ENCODE results near the gene ATAD3C. TPM values are rescaled to one million over a fixed set of nuclear protein-coding genes. Genes with fewer than 3 reads are reported as not detected.
A peak's percentile ranks its signal among the peaks of the same experiment; 100 is the strongest.
"Not testable (repeated sequence)": the region's sequence is repeated elsewhere in the genome, so short reads cannot be mapped to it uniquely, and the experiment has no call there.

The ATAD3C gene
- total RNA-seq, 1 experiment from 2014 or later = not detected

DNA sequence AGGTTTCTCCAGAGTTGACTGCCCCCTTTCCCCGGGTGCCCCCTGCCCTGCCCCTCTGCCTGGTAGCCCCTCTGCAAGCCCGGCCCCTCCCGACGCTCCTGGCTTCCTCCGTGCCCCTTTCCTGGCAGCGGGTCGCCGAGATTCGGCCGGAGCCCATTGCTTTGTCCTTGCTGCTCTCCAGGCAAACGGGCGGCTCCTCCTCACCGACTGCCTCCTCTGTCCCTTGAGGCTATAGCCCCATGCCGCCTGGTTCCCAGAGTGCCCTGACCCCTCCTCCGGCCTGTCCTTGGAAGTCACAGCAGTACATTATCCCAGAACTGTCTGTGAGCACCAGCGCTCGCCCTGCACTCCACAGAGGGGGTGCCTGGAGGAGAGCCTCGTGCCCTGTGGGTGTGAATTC is 64.2 kb downstream of the ATAD3C start:
- H3K9me2 ChIP-seq (replicated peaks; ENCODE audit: insufficient read depth, low read length) = not testable (repeated sequence)

DNA sequence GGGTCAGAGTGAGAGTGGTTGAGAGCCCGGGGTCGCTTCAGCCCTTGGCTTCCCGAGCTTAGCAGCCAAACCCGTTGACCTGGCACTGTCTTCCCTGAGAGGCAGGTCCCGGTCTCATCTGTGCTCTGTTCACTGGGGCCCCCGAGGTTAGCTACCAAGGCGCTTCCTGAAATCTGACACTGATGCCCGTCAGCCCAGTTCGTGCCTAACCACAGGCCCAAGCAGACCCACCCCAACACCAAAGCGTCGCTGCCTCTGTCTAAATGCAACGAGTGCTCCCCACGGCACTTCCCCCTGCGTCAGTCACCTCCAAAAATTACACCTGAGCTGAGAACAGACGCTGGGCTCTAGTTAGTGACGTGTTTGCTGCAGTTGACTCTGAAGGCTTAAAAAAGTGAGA is 64.9 kb downstream of the ATAD3C start:
- H3K36me3 ChIP-seq (ENCODE audit: insufficient read depth, low read length); H3K27ac ChIP-seq (ENCODE audit: low read length); H3K4me3 ChIP-seq (ENCODE audit: low read length); H4K20me1 ChIP-seq (ENCODE audit: insufficient read depth, low read depth, low read length); H3K9me2 ChIP-seq (replicated peaks; ENCODE audit: insufficient read depth, low read length); H3K27me3 ChIP-seq (ENCODE audit: low read length); H3K4me2 ChIP-seq (ENCODE audit: low read depth, low read length, poor library complexity, severe bottlenecking); H3K9me3 ChIP-seq (ENCODE audit: low read length); H2AFZ ChIP-seq (ENCODE audit: low read length); DNase-seq; H3K9ac ChIP-seq (ENCODE audit: low read length): not testable (repeated sequence)
- peaks cover 25% of the 10 kb centered on the region for H3K79me2 ChIP-seq (ENCODE audit: low read length)
- H3K4me1 ChIP-seq (ENCODE audit: low read length) = peaks cover 14% of the 10 kb centered on the region

More for the DNA sequence above, 64.2 kb downstream of the ATAD3C start:
- Histone ChIP-seq H3K4me3 (ENCODE audit: low read length) (peak overlapping the region; percentile 57; the same call in 1 of the 2 replicates), H3K79me2 (ENCODE audit: low read length) (peaks cover 25% of the 10 kb centered on the region), H3K4me1 (ENCODE audit: low read length) (peaks cover 14% of the 10 kb centered on the region), H3K9ac (ENCODE audit: low read length) (peak overlapping the region; percentile 49), H3K4me2 (ENCODE audit: low read depth, low read length, poor library complexity, severe bottlenecking) (peak overlapping the region; percentile 42)
- DNase-seq; H3K27ac ChIP-seq (ENCODE audit: low read length); H3K9me3 ChIP-seq (ENCODE audit: low read length); H3K36me3 ChIP-seq (ENCODE audit: insufficient read depth, low read length); H3K27me3 ChIP-seq (ENCODE audit: low read length); H2AFZ ChIP-seq (ENCODE audit: low read length); H4K20me1 ChIP-seq (ENCODE audit: insufficient read depth, low read depth, low read length): not testable (repeated sequence)

DNA sequence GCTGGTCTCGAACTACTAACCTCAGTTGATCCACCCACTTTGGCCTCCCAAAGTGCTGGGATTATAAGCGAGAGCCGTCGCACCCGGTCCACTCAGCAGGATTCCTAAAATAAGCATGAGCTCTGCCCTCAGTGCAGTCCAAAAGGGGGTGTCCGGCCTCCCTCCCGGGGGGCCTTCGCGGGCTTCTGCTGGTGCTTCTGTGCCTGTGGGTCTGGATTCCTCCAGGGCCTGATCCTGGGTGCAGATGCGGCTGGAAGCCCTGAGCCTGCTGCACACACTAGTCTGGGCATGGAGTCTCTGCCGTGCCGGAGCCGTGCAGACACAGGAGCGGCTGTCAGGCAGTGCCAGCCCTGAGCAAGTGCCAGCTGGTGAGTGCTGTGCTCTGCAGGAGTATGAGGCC is 67.4 kb downstream of the ATAD3C start:
- H3K36me3 ChIP-seq (ENCODE audit: insufficient read depth, low read length) = not testable (repeated sequence)

DNA sequence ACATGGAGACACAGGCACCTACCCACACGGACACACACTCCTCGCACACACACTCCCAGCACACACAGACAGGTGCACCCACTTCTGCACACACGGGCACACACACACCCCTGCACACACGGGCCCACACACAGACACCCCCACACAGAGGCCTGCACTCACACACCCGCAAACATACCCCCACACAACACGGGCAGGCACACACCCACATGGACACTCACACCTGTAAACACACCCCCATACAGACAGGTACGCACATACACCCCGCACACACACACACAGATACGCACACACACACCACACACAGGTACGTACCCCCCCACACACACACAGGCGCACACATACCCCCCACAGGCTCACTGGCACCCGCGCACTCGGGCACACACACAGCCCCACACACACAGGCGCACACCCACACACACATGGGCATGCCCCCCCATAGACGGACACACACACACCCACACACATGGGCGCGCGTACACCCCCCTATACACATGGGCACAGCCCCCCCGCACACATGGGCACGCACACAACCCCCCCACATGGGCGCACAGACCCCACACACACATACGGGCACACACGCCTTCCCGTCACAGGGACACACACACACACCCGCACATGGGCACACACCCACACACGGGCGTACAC is 68.6 kb downstream of the ATAD3C start:
- peaks cover 6% of the 10 kb centered on the region for H3K4me1 ChIP-seq (ENCODE audit: low read length)
- H4K20me1 ChIP-seq (ENCODE audit: insufficient read depth, low read depth, low read length) = 0 out of 2 replicates have a peak, but pooled peaks cover 3% of the 10 kb centered on the region
- H3K27me3 ChIP-seq (ENCODE audit: low read length) = no peaks in the 10 kb centered on the region
- no peak overlapping the region for H2AFZ ChIP-seq (ENCODE audit: low read length)
- no peak overlapping the region for H3K4me3 ChIP-seq (ENCODE audit: low read length)
- no peaks in the 10 kb centered on the region for H3K9me3 ChIP-seq (ENCODE audit: low read length)
- no peak for DNase-seq
- no peaks in the 10 kb centered on the region for H3K9me2 ChIP-seq (replicated peaks; ENCODE audit: insufficient read depth, low read length)
- no peaks in the 10 kb centered on the region; the same call in 1 of the 2 replicates for H3K36me3 ChIP-seq (ENCODE audit: insufficient read depth, low read length)
- no peak overlapping the region for H3K27ac ChIP-seq (ENCODE audit: low read length)
- H3K79me2 ChIP-seq (ENCODE audit: low read length) = peaks cover 18% of the 10 kb centered on the region
- no peak overlapping the region for H3K9ac ChIP-seq (ENCODE audit: low read length)
- no peak overlapping the region for H3K4me2 ChIP-seq (ENCODE audit: low read depth, low read length, poor library complexity, severe bottlenecking)

More for the DNA sequence above, 67.4 kb downstream of the ATAD3C start:
- not testable (repeated sequence) for H2AFZ ChIP-seq (ENCODE audit: low read length); H4K20me1 ChIP-seq (ENCODE audit: insufficient read depth, low read depth, low read length); H3K4me2 ChIP-seq (ENCODE audit: low read depth, low read length, poor library complexity, severe bottlenecking); H3K9me2 ChIP-seq (replicated peaks; ENCODE audit: insufficient read depth, low read length); H3K27me3 ChIP-seq (ENCODE audit: low read length); H3K9me3 ChIP-seq (ENCODE audit: low read length); H3K9ac ChIP-seq (ENCODE audit: low read length); DNase-seq; H3K4me1 ChIP-seq (ENCODE audit: low read length); H3K4me3 ChIP-seq (ENCODE audit: low read length); H3K27ac ChIP-seq (ENCODE audit: low read length)
- peaks cover 21% of the 10 kb centered on the region for H3K79me2 ChIP-seq (ENCODE audit: low read length)

DNA sequence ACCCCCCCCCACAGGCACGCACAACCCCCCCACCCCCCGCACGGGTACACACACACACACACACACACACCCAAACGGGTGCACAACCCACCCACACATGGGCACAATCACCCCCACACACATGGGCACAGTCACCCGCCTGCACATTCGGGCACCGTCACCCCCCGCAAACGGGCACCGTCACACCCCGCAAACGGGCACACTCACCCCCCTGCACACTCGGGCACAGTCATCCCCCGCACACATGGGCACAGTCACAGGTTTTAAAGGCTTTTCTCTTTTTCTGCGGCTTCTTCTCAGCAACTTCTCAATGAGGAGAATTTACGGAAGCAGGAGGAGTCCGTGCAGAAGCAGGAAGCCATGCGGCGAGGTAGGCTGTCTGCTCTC is 69.1 kb downstream of the ATAD3C start:
- not testable (repeated sequence) for H3K27ac ChIP-seq (ENCODE audit: low read length); H3K9ac ChIP-seq (ENCODE audit: low read length); H3K4me2 ChIP-seq (ENCODE audit: low read depth, low read length, poor library complexity, severe bottlenecking); H3K9me3 ChIP-seq (ENCODE audit: low read length); H3K4me3 ChIP-seq (ENCODE audit: low read length); H2AFZ ChIP-seq (ENCODE audit: low read length); H3K9me2 ChIP-seq (replicated peaks; ENCODE audit: insufficient read depth, low read length); DNase-seq; H3K4me1 ChIP-seq (ENCODE audit: low read length); H3K27me3 ChIP-seq (ENCODE audit: low read length); H3K36me3 ChIP-seq (ENCODE audit: insufficient read depth, low read length); H4K20me1 ChIP-seq (ENCODE audit: insufficient read depth, low read depth, low read length)
- H3K79me2 ChIP-seq (ENCODE audit: low read length) = peaks cover 14% of the 10 kb centered on the region

Other genes starting within 250 kb of the ATAD3C start
- gene TNFRSF18, start 243.1 kb upstream of the ATAD3C start, total RNA-seq (2014; rRNA removed; shearing (Covaris generic); ENCODE audit: low replicate concordance) = 0.30 and 0.90 TPM in 2 replicates
- not detected in 2 replicates for gene TNFRSF4, start 235.5 kb upstream of the ATAD3C start, total RNA-seq (2014; rRNA removed; shearing (Covaris generic); ENCODE audit: low replicate concordance)
- gene SDF4, start 217.7 kb upstream of the ATAD3C start, total RNA-seq (2014; rRNA removed; shearing (Covaris generic); ENCODE audit: low replicate concordance) = 25.6 and 42.0 TPM in 2 replicates
- 8.6 and 17.7 TPM in 2 replicates for gene B3GALT6, start 217.5 kb upstream of the ATAD3C start, total RNA-seq (2014; rRNA removed; shearing (Covaris generic); ENCODE audit: low replicate concordance)
- 2.2 and 2.5 TPM in 2 replicates for gene C1QTNF12, start 203.0 kb upstream of the ATAD3C start, total RNA-seq (2014; rRNA removed; shearing (Covaris generic); ENCODE audit: low replicate concordance)
- gene UBE2J2, start 175.8 kb upstream of the ATAD3C start, total RNA-seq (2014; rRNA removed; shearing (Covaris generic); ENCODE audit: low replicate concordance) = 46.1 and 59.3 TPM in 2 replicates
- 1.2 and 1.4 TPM in 2 replicates for gene SCNN1D, start 169.3 kb upstream of the ATAD3C start, total RNA-seq (2014; rRNA removed; shearing (Covaris generic); ENCODE audit: low replicate concordance)
- 28.1 and 94.6 TPM in 2 replicates for gene ACAP3, start 141.8 kb upstream of the ATAD3C start, total RNA-seq (2014; rRNA removed; shearing (Covaris generic); ENCODE audit: low replicate concordance)
- 14.9 and 45.1 TPM in 2 replicates for gene PUSL1, start 141.1 kb upstream of the ATAD3C start, total RNA-seq (2014; rRNA removed; shearing (Covaris generic); ENCODE audit: low replicate concordance)
- gene INTS11, start 125.0 kb upstream of the ATAD3C start, total RNA-seq (2014; rRNA removed; shearing (Covaris generic); ENCODE audit: low replicate concordance) = 69.8 and 168 TPM in 2 replicates
- 35.0 and 74.7 TPM in 2 replicates for gene CPTP, start 124.9 kb upstream of the ATAD3C start, total RNA-seq (2014; rRNA removed; shearing (Covaris generic); ENCODE audit: low replicate concordance)
- 49.2 and 82.6 TPM in 2 replicates for gene TAS1R3, start 118.4 kb upstream of the ATAD3C start, total RNA-seq (2014; rRNA removed; shearing (Covaris generic); ENCODE audit: low replicate concordance)
- gene DVL1, start 100.3 kb upstream of the ATAD3C start, total RNA-seq (2014; rRNA removed; shearing (Covaris generic); ENCODE audit: low replicate concordance) = 36.0 and 104 TPM in 2 replicates
- not detected in 2 replicates for gene MXRA8, start 91.1 kb upstream of the ATAD3C start, total RNA-seq (2014; rRNA removed; shearing (Covaris generic); ENCODE audit: low replicate concordance)
- gene AURKAIP1, start 74.5 kb upstream of the ATAD3C start, total RNA-seq (2014; rRNA removed; shearing (Covaris generic); ENCODE audit: low replicate concordance) = 49.1 and 150 TPM in 2 replicates
- gene CCNL2, start 50.4 kb upstream of the ATAD3C start, total RNA-seq (2014; rRNA removed; shearing (Covaris generic); ENCODE audit: low replicate concordance) = 97.9 and 152 TPM in 2 replicates
- 136 and 151 TPM in 2 replicates for gene MRPL20, start 42.4 kb upstream of the ATAD3C start, total RNA-seq (2014; rRNA removed; shearing (Covaris generic); ENCODE audit: low replicate concordance)
- not detected in 2 replicates for gene ANKRD65, start 28.4 kb upstream of the ATAD3C start, total RNA-seq (2014; rRNA removed; shearing (Covaris generic); ENCODE audit: low replicate concordance)
- not detected in 2 replicates for gene VWA1, start 14.0 kb upstream of the ATAD3C start, total RNA-seq (2014; rRNA removed; shearing (Covaris generic); ENCODE audit: low replicate concordance)
- 13.9 and 37.2 TPM in 2 replicates for gene ATAD3B, start 22.1 kb downstream of the ATAD3C start, total RNA-seq (2014; rRNA removed; shearing (Covaris generic); ENCODE audit: low replicate concordance)
- gene ATAD3A, start 62.5 kb downstream of the ATAD3C start, total RNA-seq (2014; rRNA removed; shearing (Covaris generic); ENCODE audit: low replicate concordance) = 12.5 and 52.1 TPM in 2 replicates
- 2.6 TPM in 1 of 2 replicates, not detected in the other for gene TMEM240, start 90.9 kb downstream of the ATAD3C start, total RNA-seq (2014; rRNA removed; shearing (Covaris generic); ENCODE audit: low replicate concordance)
- 70.9 and 80.6 TPM in 2 replicates for gene SSU72, start 125.2 kb downstream of the ATAD3C start, total RNA-seq (2014; rRNA removed; shearing (Covaris generic); ENCODE audit: low replicate concordance)
- 0.14 TPM in 1 of 2 replicates, not detected in the other for gene FNDC10, start 150.4 kb downstream of the ATAD3C start, total RNA-seq (2014; rRNA removed; shearing (Covaris generic); ENCODE audit: low replicate concordance)
- 24.8 and 54.3 TPM in 2 replicates for gene MIB2, start 165.8 kb downstream of the ATAD3C start, total RNA-seq (2014; rRNA removed; shearing (Covaris generic); ENCODE audit: low replicate concordance)
- 1.3 and 2.7 TPM in 2 replicates for gene MMP23B, start 182.5 kb downstream of the ATAD3C start, total RNA-seq (2014; rRNA removed; shearing (Covaris generic); ENCODE audit: low replicate concordance)
- gene CDK11B, start 209.3 kb downstream of the ATAD3C start, total RNA-seq (2014; rRNA removed; shearing (Covaris generic); ENCODE audit: low replicate concordance) = 11.4 and 16.1 TPM in 2 replicates
- 24.9 and 32.9 TPM in 2 replicates for gene SLC35E2B, start 243.1 kb downstream of the ATAD3C start, total RNA-seq (2014; rRNA removed; shearing (Covaris generic); ENCODE audit: low replicate concordance)

All from Karpas-422 (cell line).